ENCODE results near the gene SELENOF. TPM values are rescaled to one million over a fixed set of nuclear protein-coding genes. Genes with fewer than 3 reads are reported as not detected.

Gene SELENOF
- polyA plus RNA-seq, 2 of the 4 experiments (the other 2 are of a cell fraction) = 166 to 311 TPM

DNA sequence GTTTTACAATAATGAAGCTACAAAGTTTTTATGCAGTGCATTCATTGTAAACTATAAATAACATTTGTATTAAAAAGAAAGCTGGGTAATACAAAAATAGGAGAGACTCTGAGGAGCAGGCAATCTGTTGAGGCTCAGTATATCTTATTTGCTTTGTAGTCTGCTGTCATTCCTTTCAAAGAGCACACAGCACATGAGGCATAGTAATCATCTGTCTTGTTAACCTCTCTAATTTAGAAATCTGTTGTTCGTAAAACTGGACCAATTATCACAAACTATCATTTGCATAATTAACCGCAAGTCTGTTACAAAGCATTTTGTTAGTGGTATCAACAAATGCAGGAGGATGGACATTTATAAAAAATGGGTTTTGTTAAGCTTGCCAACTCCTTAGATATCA lies 51.0 kb downstream of the SELENOF start:
- Histone ChIP-seq H3K9me3 (no peaks in the 10 kb centered on the region), H3K27ac (no peak overlapping the region), H3K4me1 (peaks cover 18% of the 10 kb centered on the region; the same call in 2 of the 3 replicates), H3K4me2 (no peak overlapping the region), H3K4me3 (no peak overlapping the region)
- CTCF ChIA-PET = interaction anchor here (1.3 kb wide), 1 partner anchor 159 kb away, joined by 3 read pairs; the partner anchor contains the start of gene SH3GLB1
- FAIRE-seq = no peak
- POLR2A ChIA-PET = no interaction called here
- ATAC-seq = no peak
- TF ChIP-seq, protein P1, sequence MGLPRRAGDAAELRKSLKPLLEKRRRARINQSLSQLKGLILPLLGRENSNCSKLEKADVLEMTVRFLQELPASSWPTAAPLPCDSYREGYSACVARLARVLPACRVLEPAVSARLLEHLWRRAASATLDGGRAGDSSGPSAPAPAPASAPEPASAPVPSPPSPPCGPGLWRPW (IDR thresholded peaks at IDR 0.05) = no peak
- no peak for TF ChIP-seq FOSB (CRISPR knock-in tag; IDR thresholded peaks at IDR 0.05)
- TF ChIP-seq PHF8 (IDR thresholded peaks at IDR 0.05; ENCODE audit: borderline replicate concordance, low read depth) = no peak
- no peak for TF ChIP-seq FOXS1 (CRISPR knock-in tag; IDR thresholded peaks at IDR 0.05)
- TF ChIP-seq, protein P2, sequence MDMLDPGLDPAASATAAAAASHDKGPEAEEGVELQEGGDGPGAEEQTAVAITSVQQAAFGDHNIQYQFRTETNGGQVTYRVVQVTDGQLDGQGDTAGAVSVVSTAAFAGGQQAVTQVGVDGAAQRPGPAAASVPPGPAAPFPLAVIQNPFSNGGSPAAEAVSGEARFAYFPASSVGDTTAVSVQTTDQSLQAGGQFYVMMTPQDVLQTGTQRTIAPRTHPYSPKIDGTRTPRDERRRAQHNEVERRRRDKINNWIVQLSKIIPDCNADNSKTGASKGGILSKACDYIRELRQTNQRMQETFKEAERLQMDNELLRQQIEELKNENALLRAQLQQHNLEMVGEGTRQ (IDR thresholded peaks at IDR 0.05) = no peak
- no peak for TF ChIP-seq RFX5 (IDR thresholded peaks at IDR 0.05)
- TF ChIP-seq KDM1A (IDR thresholded peaks at IDR 0.05; ENCODE audit: low read depth) = no peak
- no peak for TF ChIP-seq NFE2L2 (conservative IDR thresholded peaks at IDR 0.05; ENCODE audit: low read length)
- WGBS (ENCODE audit: missing lambda C conversion rate) = 95% methylated on average over 2 of the region's 2 CpGs
- no peak for DNase-seq (ENCODE audit: low read depth in 1 of 2, low spot score in 1 of 2)

DNA sequence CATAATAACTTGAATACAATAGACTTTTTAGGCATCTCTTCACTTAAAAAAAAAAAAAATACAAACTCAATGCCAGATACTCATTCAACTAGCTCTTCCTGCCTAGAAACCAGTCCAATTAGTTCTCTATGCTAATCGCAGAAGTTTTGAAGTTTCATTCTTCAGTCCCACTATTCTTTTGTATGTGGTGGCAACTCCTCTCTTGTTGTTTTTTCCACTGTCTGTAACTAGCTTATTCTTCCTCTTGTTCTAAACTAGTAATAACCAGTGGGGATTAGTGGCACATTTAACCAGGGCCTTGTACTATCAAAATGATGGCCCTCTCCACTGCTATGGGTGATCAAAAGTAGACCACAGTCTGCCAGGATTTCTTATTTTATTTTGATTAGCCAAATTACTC lies 52.5 kb downstream of the SELENOF start:
- 100% methylated on average over 1 of the region's 1 CpG for WGBS (ENCODE audit: missing lambda C conversion rate)
- H3K4me1 ChIP-seq = peaks cover 12% of the 10 kb centered on the region; the same call in 1 of the 3 replicates
- DNase-seq (ENCODE audit: low read depth in 1 of 2, low spot score in 1 of 2) (no peak), ATAC-seq (no peak), FAIRE-seq (no peak)
- no peak overlapping the region for H3K27ac ChIP-seq
- no peaks in the 10 kb centered on the region for H3K9me3 ChIP-seq
- TF ChIP-seq, protein P3, sequence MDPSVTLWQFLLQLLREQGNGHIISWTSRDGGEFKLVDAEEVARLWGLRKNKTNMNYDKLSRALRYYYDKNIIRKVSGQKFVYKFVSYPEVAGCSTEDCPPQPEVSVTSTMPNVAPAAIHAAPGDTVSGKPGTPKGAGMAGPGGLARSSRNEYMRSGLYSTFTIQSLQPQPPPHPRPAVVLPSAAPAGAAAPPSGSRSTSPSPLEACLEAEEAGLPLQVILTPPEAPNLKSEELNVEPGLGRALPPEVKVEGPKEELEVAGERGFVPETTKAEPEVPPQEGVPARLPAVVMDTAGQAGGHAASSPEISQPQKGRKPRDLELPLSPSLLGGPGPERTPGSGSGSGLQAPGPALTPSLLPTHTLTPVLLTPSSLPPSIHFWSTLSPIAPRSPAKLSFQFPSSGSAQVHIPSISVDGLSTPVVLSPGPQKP (IDR thresholded peaks at IDR 0.05; ENCODE audit: low read depth, low read length) = no peak
- TF ChIP-seq, protein P4, sequence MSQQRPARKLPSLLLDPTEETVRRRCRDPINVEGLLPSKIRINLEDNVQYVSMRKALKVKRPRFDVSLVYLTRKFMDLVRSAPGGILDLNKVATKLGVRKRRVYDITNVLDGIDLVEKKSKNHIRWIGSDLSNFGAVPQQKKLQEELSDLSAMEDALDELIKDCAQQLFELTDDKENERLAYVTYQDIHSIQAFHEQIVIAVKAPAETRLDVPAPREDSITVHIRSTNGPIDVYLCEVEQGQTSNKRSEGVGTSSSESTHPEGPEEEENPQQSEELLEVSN (IDR thresholded peaks at IDR 0.05; ENCODE audit: borderline replicate concordance, low read depth) = no peak
- TF ChIP-seq ZC3H11A (IDR thresholded peaks at IDR 0.05) (no peak), RNF2 (IDR thresholded peaks at IDR 0.05; ENCODE audit: borderline replicate concordance, low read depth) (no peak), CHD4 (IDR thresholded peaks at IDR 0.05; ENCODE audit: borderline replicate concordance) (no peak), NPAS2 (CRISPR knock-in tag; IDR thresholded peaks at IDR 0.05; ENCODE audit: borderline replicate concordance) (no peak), HDAC2 (IDR thresholded peaks at IDR 0.05) (no peak), RCOR1 (IDR thresholded peaks at IDR 0.05; ENCODE audit: low read depth, low read length) (no peak), NFE2L2 (conservative IDR thresholded peaks at IDR 0.05; ENCODE audit: low read length) (no peak), FOSB (CRISPR knock-in tag; IDR thresholded peaks at IDR 0.05) (no peak), POLR2AphosphoS2 (conservative IDR thresholded peaks at IDR 0.05; ENCODE audit: low read length) (no peak), BHLHE40 (IDR thresholded peaks at IDR 0.05; ENCODE audit: low read depth, low read length) (no peak), SREBF2 (IDR thresholded peaks at IDR 0.05) (no peak), MYC (IDR thresholded peaks at IDR 0.05; ENCODE audit: borderline replicate concordance, low read length) (no peak)
- TF ChIP-seq, protein P5, sequence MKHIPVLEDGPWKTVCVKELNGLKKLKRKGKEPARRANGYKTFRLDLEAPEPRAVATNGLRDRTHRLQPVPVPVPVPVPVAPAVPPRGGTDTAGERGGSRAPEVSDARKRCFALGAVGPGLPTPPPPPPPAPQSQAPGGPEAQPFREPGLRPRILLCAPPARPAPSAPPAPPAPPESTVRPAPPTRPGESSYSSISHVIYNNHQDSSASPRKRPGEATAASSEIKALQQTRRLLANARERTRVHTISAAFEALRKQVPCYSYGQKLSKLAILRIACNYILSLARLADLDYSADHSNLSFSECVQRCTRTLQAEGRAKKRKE (CRISPR knock-in tag; IDR thresholded peaks at IDR 0.05; ENCODE audit: low read depth) = no peak
- TF ChIP-seq, protein P6, sequence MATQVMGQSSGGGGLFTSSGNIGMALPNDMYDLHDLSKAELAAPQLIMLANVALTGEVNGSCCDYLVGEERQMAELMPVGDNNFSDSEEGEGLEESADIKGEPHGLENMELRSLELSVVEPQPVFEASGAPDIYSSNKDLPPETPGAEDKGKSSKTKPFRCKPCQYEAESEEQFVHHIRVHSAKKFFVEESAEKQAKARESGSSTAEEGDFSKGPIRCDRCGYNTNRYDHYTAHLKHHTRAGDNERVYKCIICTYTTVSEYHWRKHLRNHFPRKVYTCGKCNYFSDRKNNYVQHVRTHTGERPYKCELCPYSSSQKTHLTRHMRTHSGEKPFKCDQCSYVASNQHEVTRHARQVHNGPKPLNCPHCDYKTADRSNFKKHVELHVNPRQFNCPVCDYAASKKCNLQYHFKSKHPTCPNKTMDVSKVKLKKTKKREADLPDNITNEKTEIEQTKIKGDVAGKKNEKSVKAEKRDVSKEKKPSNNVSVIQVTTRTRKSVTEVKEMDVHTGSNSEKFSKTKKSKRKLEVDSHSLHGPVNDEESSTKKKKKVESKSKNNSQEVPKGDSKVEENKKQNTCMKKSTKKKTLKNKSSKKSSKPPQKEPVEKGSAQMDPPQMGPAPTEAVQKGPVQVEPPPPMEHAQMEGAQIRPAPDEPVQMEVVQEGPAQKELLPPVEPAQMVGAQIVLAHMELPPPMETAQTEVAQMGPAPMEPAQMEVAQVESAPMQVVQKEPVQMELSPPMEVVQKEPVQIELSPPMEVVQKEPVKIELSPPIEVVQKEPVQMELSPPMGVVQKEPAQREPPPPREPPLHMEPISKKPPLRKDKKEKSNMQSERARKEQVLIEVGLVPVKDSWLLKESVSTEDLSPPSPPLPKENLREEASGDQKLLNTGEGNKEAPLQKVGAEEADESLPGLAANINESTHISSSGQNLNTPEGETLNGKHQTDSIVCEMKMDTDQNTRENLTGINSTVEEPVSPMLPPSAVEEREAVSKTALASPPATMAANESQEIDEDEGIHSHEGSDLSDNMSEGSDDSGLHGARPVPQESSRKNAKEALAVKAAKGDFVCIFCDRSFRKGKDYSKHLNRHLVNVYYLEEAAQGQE (IDR thresholded peaks at IDR 0.05) = no peak
- no peak overlapping the region for H3K4me3 ChIP-seq
- ChIA-PET POLR2A (no interaction called here), CTCF (interaction anchor here (0.6 to 1.3 kb wide), 2 partner anchors 28 to 844 kb away, joined by 3 to 4 read pairs; no protein-coding TSS in a partner anchor)
- no peak overlapping the region for H3K4me2 ChIP-seq

All from A549 (cell line).